ENCODE results near the gene C11orf97. TPM values are rescaled to one million over a fixed set of nuclear protein-coding genes. Genes with fewer than 3 reads are reported as not detected.
"Not testable (repeated sequence)": the region's sequence is repeated elsewhere in the genome, so short reads cannot be mapped to it uniquely, and the experiment has no call there.

Gene C11orf97
- 1 to 10 TPM in 4 of 5 donors, under 1 TPM in 1; 0.60 to 3.7 (median 2.8) TPM for polyA plus RNA-seq (ENCODE audit: insufficient read depth in 1 of 5, insufficient read length in 5 of 5, low replicate concordance in 1 of 5)
- long read RNA-seq, donor 1, transcript C11orf97-201 (4 exons, 701 nt) = major isoform, 11 of 11 reads
- long read RNA-seq, donor 1, partial matches to known transcripts = 0 of 11 reads
- long read RNA-seq, donor 1, other reads (novel, unspliced or antisense) = 0 of 11 reads
- long read RNA-seq, donor 2 = 0 reads
- long read RNA-seq, donor 3, transcript C11orf97-201 (4 exons, 701 nt) = major isoform, 6 of 6 reads
- long read RNA-seq, donor 3, partial matches to known transcripts = 0 of 6 reads
- long read RNA-seq, donor 3, other reads (novel, unspliced or antisense) = 0 of 6 reads
- long read RNA-seq, donor 4, partial matches to known transcripts = 0 of 2 reads
- long read RNA-seq, donor 4, other reads (novel, unspliced or antisense) = 0 of 2 reads
- long read RNA-seq, donor 5, partial matches to known transcripts = 0 of 1 reads
- long read RNA-seq, donor 5, other reads (novel, unspliced or antisense) = 0 of 1 reads
- long read RNA-seq, donor 6, partial matches to known transcripts = 0 of 2 reads
- long read RNA-seq, donor 6, other reads (novel, unspliced or antisense) = 0 of 2 reads
- long read RNA-seq, donor 7, transcript C11orf97-201 (4 exons, 701 nt) = major isoform, 6 of 6 reads
- long read RNA-seq, donor 7, partial matches to known transcripts = 0 of 6 reads
- long read RNA-seq, donor 7, other reads (novel, unspliced or antisense) = 0 of 6 reads
- long read RNA-seq, donor 8, partial matches to known transcripts = 0 of 1 reads
- long read RNA-seq, donor 8, other reads (novel, unspliced or antisense) = 0 of 1 reads

GRCh38 chr11:94511932-94512781, at the start of gene C11orf97:
TSS of gene C11orf97 (plus strand) at chr11:94512461. CDS start at chr11:94512529, 68 bp downstream.
- DNase-seq = peak in 1 of 2 donors; percentile 54

GRCh38 chr11:94469416-94469815, 42.8 kb upstream of the C11orf97 start:
- DNase-seq = no peak

- DNase-seq = no peak
Observed at GRCh38 chr11:94472916-94473799, 39.1 kb upstream of the C11orf97 start.

- DNase-seq = no peak
Observed at GRCh38 chr11:94477624-94478023, 34.6 kb upstream of the C11orf97 start.

GRCh38 chr11:94481342-94481741, 30.9 kb upstream of the C11orf97 start:
- no peak for DNase-seq

- no peak for DNase-seq
Observed at GRCh38 chr11:94486068-94486467, 26.2 kb upstream of the C11orf97 start.

- peak; percentile 96 to 97 for DNase-seq
Observed at GRCh38 chr11:94493281-94494125, 18.8 kb upstream of the C11orf97 start, which contains the start of the genes ANKRD49 and MRE11. TSS of gene ANKRD49 (plus strand) at chr11:94493984. CDS start at chr11:94496694, 2,710 bp downstream. TSS of gene MRE11 (minus strand) at chr11:94493844. CDS start at chr11:94492801, 1,043 bp downstream.

- DNase-seq = no peak
Observed at GRCh38 chr11:94494126-94494680, 18.1 kb upstream of the C11orf97 start.

GRCh38 chr11:94500181-94500580, 12.1 kb upstream of the C11orf97 start:
- DNase-seq = no peak

GRCh38 chr11:94501522-94501921, 10.7 kb upstream of the C11orf97 start:
- DNase-seq = no peak

GRCh38 chr11:94504689-94505293, 7.5 kb upstream of the C11orf97 start:
- no peak for DNase-seq

GRCh38 chr11:94506513-94506912, 5.7 kb upstream of the C11orf97 start:
- DNase-seq = not testable (repeated sequence)

GRCh38 chr11:94507485-94507884, 4.8 kb upstream of the C11orf97 start:
- no peak for DNase-seq

GRCh38 chr11:94513091-94513490, 830 bp downstream of the C11orf97 start:
- no peak for DNase-seq

- no peak for DNase-seq
Observed at GRCh38 chr11:94515398-94515797, 3.1 kb downstream of the C11orf97 start.

GRCh38 chr11:94516725-94517124, 4.5 kb downstream of the C11orf97 start:
- DNase-seq = no peak

- no peak for DNase-seq
Observed at GRCh38 chr11:94518300-94518699, 6.0 kb downstream of the C11orf97 start.

- no peak for DNase-seq
Observed at GRCh38 chr11:94519478-94520084, 7.3 kb downstream of the C11orf97 start.
